GM12892 (cell line): ENCODE results near the gene FAM20C.

Experiments used
- POLR2A ChIP-seq: IDR thresholded peaks from 2 replicates; pipeline ENCODE4 v1.6.1; 2011; ENCODE audit warnings: low read depth, low read length, control low read depth
- POLR2AphosphoS5 ChIP-seq: IDR thresholded peaks from 2 replicates; pipeline ENCODE4 v1.6.1; 2011; ENCODE audit warnings: low read depth, low read length, control low read depth

DNA sequence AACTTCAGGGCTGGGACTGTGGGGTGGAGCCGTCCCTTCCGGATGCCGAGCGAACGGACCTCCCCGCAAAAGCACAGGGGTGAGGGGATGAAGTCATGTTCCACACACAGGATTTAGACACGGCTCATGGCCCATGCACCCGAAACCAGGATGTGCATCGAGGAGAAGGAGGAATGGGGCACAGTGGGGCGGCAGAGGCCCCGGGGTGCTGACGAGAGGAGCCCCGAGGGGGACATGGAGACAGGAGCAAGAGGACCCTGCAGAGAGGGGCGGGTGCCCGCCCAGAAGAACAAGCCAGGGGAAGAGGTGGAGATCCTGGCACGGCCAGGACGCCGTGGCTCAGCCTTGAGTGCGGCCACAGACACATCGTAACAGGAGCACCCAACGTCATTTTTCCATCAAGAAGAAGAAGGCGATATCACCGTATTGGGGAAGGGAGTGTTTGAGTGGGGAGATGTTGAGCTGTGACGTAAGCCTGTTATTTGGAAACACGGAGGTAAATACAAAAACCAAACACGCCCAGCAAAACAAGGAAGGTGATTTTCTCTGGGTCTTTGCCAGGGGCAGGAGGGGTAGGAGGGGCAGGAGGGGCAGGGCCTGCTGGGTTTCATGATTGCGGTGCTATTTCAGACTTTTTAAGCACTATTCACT, 72.3 kb downstream of the FAM20C start:
- TF ChIP-seq POLR2A: no peak
- TF ChIP-seq POLR2AphosphoS5: no peak
